ENCODE data around the gene XIST. TPM values are rescaled to one million over a fixed set of nuclear protein-coding genes. Genes with fewer than 3 reads are reported as not detected.

The XIST gene
- total RNA-seq, 1 donor = 88.5 TPM

DNA sequence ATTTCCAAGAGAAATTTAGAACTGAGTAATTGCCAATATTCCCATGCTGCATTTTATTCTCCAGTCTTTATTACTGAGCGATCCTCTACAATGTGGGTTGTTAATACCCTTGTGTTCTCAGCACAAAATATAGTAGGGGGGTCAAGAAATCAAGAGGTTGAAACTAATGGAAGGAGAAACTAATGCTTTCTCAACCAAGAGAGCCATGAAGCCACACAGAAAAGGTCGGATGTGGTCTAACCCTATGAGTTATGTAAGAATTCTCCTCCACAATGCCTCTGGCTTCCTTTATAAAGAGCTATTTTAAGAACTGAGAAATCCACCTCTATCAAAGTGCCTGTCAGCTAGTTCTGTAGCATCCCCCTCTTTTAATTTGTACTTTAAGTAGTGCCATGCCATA, 21.0 kb downstream of the XIST start:
- TF ChIP-seq, protein P1, sequence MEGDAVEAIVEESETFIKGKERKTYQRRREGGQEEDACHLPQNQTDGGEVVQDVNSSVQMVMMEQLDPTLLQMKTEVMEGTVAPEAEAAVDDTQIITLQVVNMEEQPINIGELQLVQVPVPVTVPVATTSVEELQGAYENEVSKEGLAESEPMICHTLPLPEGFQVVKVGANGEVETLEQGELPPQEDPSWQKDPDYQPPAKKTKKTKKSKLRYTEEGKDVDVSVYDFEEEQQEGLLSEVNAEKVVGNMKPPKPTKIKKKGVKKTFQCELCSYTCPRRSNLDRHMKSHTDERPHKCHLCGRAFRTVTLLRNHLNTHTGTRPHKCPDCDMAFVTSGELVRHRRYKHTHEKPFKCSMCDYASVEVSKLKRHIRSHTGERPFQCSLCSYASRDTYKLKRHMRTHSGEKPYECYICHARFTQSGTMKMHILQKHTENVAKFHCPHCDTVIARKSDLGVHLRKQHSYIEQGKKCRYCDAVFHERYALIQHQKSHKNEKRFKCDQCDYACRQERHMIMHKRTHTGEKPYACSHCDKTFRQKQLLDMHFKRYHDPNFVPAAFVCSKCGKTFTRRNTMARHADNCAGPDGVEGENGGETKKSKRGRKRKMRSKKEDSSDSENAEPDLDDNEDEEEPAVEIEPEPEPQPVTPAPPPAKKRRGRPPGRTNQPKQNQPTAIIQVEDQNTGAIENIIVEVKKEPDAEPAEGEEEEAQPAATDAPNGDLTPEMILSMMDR (IDR thresholded peaks at IDR 0.05; ENCODE audit: insufficient read depth, low read depth, low read length) = no peak
- DNase-seq (ENCODE audit: low read depth) = no peak

GRCh38 chrX:73830489-73831414, 21.8 kb downstream of the XIST start:
- DNase-seq (ENCODE audit: low read depth) = no peak
- no peak overlapping the region for H3K4me3 ChIP-seq (ENCODE audit: low read depth, low read length)
- TF ChIP-seq, protein P1 (IDR thresholded peaks at IDR 0.05; ENCODE audit: insufficient read depth, low read depth, low read length) = no peak

More for the DNA sequence above, 21.0 kb downstream of the XIST start:
- H3K4me3 ChIP-seq (ENCODE audit: low read depth, low read length) = no peak overlapping the region

DNA sequence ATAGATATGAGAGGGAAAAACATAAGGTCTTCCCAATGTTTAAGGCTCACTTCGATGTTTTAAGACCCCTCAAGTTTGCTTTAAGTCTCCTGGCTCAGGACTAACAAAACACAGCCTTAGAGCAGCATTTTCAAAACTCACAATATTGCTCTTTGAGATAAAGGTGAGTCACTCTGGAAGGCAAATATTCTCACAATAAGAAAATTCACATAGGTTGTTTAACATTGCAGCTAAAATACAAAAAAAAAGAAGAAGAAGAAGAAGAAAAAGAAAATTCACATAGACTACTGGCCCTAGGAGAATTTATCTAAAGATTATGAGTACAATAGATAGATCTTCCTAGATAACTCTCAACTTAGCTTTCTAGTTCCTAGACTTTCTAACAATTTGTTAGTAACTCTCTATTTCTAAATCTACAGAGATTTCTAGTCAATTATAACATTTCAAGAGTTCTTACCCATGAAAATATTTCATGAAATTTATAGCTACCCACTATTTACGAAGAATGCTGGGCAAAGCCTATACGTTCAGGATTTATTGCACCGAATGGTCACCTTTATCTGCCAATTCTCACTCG, 22.5 kb downstream of the XIST start:
- no peak overlapping the region for H3K4me3 ChIP-seq (ENCODE audit: low read depth, low read length)
- no peak for DNase-seq (ENCODE audit: low read depth)
- TF ChIP-seq, protein P1 (IDR thresholded peaks at IDR 0.05; ENCODE audit: insufficient read depth, low read depth, low read length) = no peak

DNA sequence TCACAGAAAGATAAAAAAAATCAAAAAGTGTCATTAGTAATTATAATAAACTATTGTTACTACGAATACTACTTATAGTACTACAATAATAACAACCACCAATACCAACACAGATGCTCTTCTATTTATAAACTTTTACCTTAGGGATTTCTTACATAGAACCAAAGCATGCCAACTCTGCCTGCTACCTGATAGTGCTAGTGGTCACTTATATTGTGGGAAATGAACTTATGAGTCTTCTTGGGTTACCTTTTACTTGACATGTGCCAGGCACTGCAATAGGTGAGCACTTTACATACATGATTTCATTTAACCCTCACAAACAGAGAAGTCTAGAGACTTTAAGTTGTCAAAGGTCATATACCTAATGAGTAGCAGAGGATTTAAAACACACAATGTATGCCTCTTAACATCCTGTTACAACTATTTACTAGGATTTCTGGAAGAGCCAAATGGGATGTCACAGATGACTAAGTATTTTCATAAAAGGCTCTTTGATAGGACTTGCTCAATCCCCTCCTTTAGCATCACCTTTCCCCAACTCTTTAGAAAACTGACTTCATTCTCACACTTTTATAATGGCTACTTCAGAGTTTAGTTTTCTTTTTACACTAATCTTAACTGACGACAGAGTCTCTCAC, 24.3 kb downstream of the XIST start:
- TF ChIP-seq, protein P1 (IDR thresholded peaks at IDR 0.05; ENCODE audit: insufficient read depth, low read depth, low read length) = no peak
- no peak overlapping the region for H3K4me3 ChIP-seq (ENCODE audit: low read depth, low read length)
- no peak for DNase-seq (ENCODE audit: low read depth)

DNA sequence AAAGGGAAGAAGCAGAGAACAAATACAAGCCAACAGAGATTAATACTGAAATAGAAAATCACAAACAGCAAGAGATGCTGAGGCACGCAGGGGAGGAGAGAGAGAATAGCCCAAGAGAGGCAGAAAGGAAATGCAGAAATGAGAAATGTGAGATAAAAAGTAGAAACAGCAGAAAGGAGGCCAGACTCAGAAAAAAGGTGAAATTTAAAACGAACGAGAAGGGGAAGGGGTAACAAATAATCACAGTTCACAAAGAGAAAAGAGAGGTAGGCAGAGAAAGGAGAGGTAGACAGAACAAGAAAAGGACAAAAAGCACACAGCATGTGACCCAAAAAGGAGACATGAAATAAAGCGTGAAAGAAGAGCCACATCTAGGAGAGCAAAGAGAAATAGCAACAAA, 25.1 kb downstream of the XIST start:
- TF ChIP-seq, protein P1 (IDR thresholded peaks at IDR 0.05; ENCODE audit: insufficient read depth, low read depth, low read length) = no peak
- no peak overlapping the region for H3K4me3 ChIP-seq (ENCODE audit: low read depth, low read length)
- no peak for DNase-seq (ENCODE audit: low read depth)

DNA sequence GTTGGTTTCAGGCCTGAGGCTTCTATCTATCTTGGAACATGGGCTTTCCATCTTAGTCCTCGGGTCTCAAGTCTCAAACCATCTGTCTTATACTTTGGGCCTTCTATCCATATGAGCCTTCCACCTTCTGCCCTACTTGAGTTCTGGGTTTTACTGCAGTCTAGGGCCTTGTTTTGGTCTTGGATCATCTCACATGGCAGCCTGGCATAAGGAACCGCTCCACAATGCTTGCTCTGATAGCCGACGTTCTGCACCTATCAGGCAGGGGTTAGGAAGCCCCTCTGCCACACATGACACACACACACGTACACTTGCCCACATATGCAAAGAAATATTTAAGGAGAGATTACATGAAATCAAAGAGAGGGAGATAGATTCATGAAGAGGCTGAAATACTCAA, 25.5 kb downstream of the XIST start:
- TF ChIP-seq, protein P1 (IDR thresholded peaks at IDR 0.05; ENCODE audit: insufficient read depth, low read depth, low read length) = no peak
- H3K4me3 ChIP-seq (ENCODE audit: low read depth, low read length) = no peak overlapping the region
- no peak for DNase-seq (ENCODE audit: low read depth)
